ENCODE results near the gene FCHSD2.
"Not testable (repeated sequence)": the region's sequence is repeated elsewhere in the genome, so short reads cannot be mapped to it uniquely, and the experiment has no call there.

Gene FCHSD2

GRCh38 chr11:73147771-73148681, 5.9 kb upstream of the FCHSD2 start:
- no peak for DNase-seq

GRCh38 chr11:73145986-73146575, 4.0 kb upstream of the FCHSD2 start:
- DNase-seq, result no peak

- DNase-seq, result peak; percentile 16
These were observed 1.2 kb upstream of the FCHSD2 start for GRCh38 chr11:73143126-73143838.

- peak; percentile 68 for DNase-seq
These were observed 600 bp downstream of the FCHSD2 start for GRCh38 chr11:73141309-73142127.

GRCh38 chr11:73141031-73141308, 1.1 kb downstream of the FCHSD2 start:
- no peak for DNase-seq

- DNase-seq, result peak; percentile 19
These were observed 1.7 kb downstream of the FCHSD2 start for GRCh38 chr11:73140213-73141030.

- no peak for DNase-seq
These were observed 2.5 kb downstream of the FCHSD2 start for GRCh38 chr11:73139476-73140198.

- no peak for DNase-seq
These were observed 4.2 kb downstream of the FCHSD2 start for GRCh38 chr11:73137944-73138274.

- no peak for DNase-seq
These were observed 4.7 kb downstream of the FCHSD2 start for GRCh38 chr11:73137262-73137943.

- not testable (repeated sequence) for DNase-seq
These were observed 5.4 kb downstream of the FCHSD2 start for GRCh38 chr11:73136722-73137121.

- no peak for DNase-seq
These were observed 6.5 kb downstream of the FCHSD2 start for GRCh38 chr11:73135346-73136284.

- DNase-seq, result not testable (repeated sequence)
These were observed 9.8 kb downstream of the FCHSD2 start for GRCh38 chr11:73132349-73132748.

- no peak for DNase-seq
These were observed 11.9 kb downstream of the FCHSD2 start for GRCh38 chr11:73130181-73130580.

- no peak for DNase-seq
These were observed 12.9 kb downstream of the FCHSD2 start for GRCh38 chr11:73129198-73129597.

- no peak for DNase-seq
These were observed 15.2 kb downstream of the FCHSD2 start for GRCh38 chr11:73126804-73127480.

GRCh38 chr11:73124800-73125199, 17.3 kb downstream of the FCHSD2 start:
- DNase-seq, result no peak

- DNase-seq, result not testable (repeated sequence)
These were observed 18.2 kb downstream of the FCHSD2 start for GRCh38 chr11:73123892-73124291.

GRCh38 chr11:73121692-73122091, 20.4 kb downstream of the FCHSD2 start:
- DNase-seq, result no peak

GRCh38 chr11:73117071-73117470, 25.0 kb downstream of the FCHSD2 start:
- no peak for DNase-seq
